Endometrium (tissue), 2 donors: ENCODE measurements around the gene TBC1D3.
"Not testable (repeated sequence)": the region's sequence is repeated elsewhere in the genome, so short reads cannot be mapped to it uniquely, and the experiment has no call there.

Experiments used
- FAIRE-seq: peaks from 2 replicates; lab custom pipeline; 2012; peaks lifted over from hg19 to GRCh38; lab: Jason Lieb, UNC
- donor health status: control.
- donor health status: control.

Gene TBC1D3

DNA sequence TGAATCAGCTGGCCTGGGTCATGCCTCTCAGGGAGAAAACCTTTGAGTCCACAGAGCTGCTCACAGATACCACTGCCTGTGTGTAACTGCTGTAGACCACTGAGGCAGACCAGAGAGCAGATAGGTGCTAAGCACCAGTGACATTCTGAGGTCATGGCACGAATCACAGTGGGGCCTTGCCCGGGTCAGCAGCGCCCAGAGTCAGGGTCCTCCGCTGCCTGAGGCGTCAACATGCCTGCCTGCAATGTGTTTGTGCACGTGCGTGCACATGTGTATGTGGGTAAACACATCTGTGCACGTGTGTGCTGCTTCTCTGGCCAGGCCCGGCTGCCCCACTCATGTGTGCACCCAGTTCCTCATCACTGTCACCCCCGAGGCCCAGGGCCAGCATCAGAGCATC is at the start of gene TBC1D3:
Gene TBC1D3 (minus strand): TSS at position 101 of the 400 bp plus-strand sequence. CDS start 1,526 bp downstream, outside the sequence.
- not testable (repeated sequence) for FAIRE-seq

DNA sequence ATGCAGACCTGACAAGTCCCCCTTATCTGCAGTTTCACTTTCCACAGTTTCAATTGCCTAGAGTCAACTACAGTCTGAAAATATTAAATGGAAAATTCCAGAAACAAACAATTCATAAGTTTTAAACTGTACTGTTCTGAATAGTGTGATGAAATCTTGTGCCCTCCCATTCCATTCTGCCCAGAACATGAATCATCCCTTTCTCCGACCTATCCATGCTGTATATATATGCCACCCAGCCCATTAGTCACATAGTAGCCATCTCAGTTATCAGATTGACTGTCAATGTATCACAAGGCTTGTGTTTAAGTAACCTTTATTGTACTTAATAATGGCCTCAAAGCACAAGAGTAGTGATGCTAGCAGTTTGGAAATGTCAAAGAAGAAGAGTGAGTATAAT is 40.4 kb upstream of the TBC1D3 start:
- FAIRE-seq: not testable (repeated sequence)

DNA sequence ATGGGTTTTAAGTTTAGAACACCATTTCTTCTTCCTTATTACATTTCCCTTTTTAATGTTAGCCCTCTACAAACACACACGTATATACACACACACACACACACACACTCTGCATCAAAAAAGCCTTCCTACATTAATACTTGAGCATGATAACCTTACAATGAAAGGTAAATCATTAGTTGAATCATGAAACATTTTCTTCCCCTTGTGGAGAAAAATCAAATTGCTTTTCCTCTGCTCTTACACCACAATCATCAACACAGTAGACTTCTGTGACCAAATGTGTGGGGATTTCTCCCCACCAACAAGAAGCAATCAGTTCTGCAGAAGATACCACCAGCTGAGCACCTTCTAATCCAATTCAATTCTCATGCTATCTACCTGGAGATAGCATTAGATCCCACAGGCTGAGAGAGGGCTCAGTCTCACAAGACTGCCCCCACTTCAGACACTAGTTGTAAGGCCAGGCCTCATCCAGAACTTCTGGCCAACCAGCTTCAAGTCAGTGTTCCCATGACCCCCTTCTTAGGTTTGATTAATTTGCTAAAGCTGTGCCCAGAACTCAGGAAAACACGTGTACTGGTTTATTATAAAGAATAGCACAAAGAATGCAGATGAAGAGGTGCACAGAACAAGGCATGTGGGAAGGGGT is 33.6 kb upstream of the TBC1D3 start:
- FAIRE-seq: not testable (repeated sequence)

DNA sequence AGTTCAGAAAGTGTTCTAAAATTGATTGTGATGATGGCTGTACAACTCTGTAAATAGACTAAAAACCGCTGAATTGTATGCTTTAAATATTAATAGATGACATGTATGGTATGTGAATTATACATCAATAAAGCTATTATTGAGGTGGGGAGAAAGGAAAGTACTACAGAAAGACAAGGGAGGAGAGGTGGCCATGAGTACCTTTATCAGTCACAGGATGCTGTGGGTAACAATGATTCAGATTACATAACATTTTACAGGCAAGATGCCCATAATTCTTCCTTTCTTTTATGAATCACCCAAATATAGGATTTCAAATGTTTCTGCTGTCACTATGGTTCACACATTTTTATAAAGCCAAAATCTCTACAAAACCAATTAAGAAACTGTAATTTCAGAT is 28.5 kb upstream of the TBC1D3 start:
- FAIRE-seq: not testable (repeated sequence)

DNA sequence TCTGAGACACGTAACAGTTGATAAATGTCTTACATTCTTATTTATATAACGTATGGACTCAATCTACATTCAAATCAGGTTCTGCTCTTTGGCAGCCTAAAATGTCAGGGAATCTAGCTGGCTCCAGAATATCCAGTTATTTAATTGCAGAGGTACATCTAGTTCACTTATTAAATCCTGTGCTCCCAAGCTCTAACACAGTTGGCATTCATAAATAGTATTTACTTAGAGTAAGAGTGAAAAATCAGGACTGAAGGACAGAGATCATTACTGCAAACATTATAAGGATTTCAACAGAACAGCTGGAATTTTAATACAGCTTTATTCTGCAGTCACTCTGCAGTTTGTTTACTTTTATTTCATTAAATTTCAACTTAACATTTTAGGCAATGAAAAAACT is 7.9 kb upstream of the TBC1D3 start:
- FAIRE-seq: not testable (repeated sequence)

DNA sequence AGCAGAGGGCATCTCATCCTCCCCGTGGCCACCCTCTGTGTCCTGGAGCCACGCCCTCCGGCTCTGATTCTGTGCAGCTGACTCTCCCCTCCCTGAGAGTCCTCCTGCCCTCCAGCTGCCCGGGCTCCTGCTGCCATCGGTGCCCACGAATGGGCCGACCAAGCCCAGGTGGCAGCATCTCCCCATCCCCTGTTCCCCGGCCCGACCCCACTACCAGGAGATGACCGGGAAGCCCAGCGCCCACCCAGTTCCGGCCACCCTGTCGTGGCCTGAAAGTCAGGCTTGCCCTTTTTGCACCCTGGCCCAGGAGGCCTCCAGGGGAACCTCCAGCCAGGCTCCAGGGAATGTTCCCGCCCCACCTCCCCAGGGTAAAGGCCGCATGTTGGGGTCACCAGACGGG is 57.5 kb downstream of the TBC1D3 start:
- FAIRE-seq: not testable (repeated sequence)
